IMR-90 (cell line): ENCODE data around the gene HSD17B4. TPM values are rescaled to one million over a fixed set of nuclear protein-coding genes. Genes with fewer than 3 reads are reported as not detected.

Source experiments
- ATAC-seq: fragments of 200-7000 bp; cut with Tn5 transposase; 2 replicates; pipeline ENCODE4 v1.9.1; 2020; ENCODE audit warnings: low read depth, mild to moderate bottlenecking, moderate library complexity
- BruUV-seq: library from RNA; stranded (reverse); fragments of 400-500 nt; replicated peaks from 2 replicates; lab custom pipeline; 2021; lab: Mats Ljungman, UMichigan
- CTCF ChIA-PET: fragments of 300-600 bp; formaldehyde crosslinking; extraction: SDS; loops from one replicate; lab custom pipeline; 2021; ENCODE audit warnings: antibody characterized with exemption; lab: Yijun Ruan, JAX
- POLR2A ChIA-PET: fragments of 300-600 bp; sonication (Branson Sonifier 250); formaldehyde crosslinking; loops from one replicate; lab custom pipeline; 2022; ENCODE audit warnings: antibody characterized with exemption; ENCODE audit not compliant: unreplicated experiment; lab: Charles Lee
- DNase-seq: peaks from one replicate; pipeline ENCODE4 v3.0.0; 2013
- H2AFZ ChIP-seq: replicated peaks from 2 replicates; pipeline ENCODE3; 2013; ENCODE audit warnings: low read length, mild to moderate bottlenecking; ENCODE audit not compliant: poor library complexity
- H2AK5ac ChIP-seq: 2 replicates; pipeline ENCODE4 v1.6.1; 2013; ENCODE audit warnings: low read depth, low read length, inconsistent platforms
- H2AK9ac ChIP-seq: replicated peaks from 2 replicates; pipeline ENCODE3; 2013; ENCODE audit warnings: mild to moderate bottlenecking, low read depth, low read length, moderate library complexity; ENCODE audit not compliant: poor library complexity
- H2BK120ac ChIP-seq: 2 replicates; pipeline ENCODE4 v1.6.1; 2013; ENCODE audit warnings: low read depth, low read length, inconsistent platforms
- H2BK15ac ChIP-seq: 3 replicates; pipeline ENCODE4 v1.6.1; 2013; ENCODE audit warnings: low read depth, low read length, inconsistent platforms
- H2BK20ac ChIP-seq: 2 replicates; pipeline ENCODE4 v1.6.1; 2013; ENCODE audit warnings: low read depth, mild to moderate bottlenecking, inconsistent platforms, low read length, moderate library complexity
- H2BK5ac ChIP-seq: 2 replicates; pipeline ENCODE4 v1.6.1; 2013; ENCODE audit warnings: mild to moderate bottlenecking, low read depth, low read length, inconsistent platforms; ENCODE audit not compliant: poor library complexity, severe bottlenecking
- H3K14ac ChIP-seq: replicated peaks from 2 replicates; pipeline ENCODE4 v1.6.1; 2013; ENCODE audit warnings: low read depth, low read length, inconsistent platforms
- H3K18ac ChIP-seq: 2 replicates; pipeline ENCODE4 v1.6.1; 2013; ENCODE audit warnings: low read depth, low read length, control low read depth
- H3K23ac ChIP-seq: 2 replicates; pipeline ENCODE4 v1.6.1; 2013; ENCODE audit warnings: low read depth, low read length, inconsistent platforms
- H3K27ac ChIP-seq: 2 replicates; pipeline ENCODE4 v1.5.1; 2013; ENCODE audit warnings: mild to moderate bottlenecking, control low read depth, low read length; ENCODE audit not compliant: insufficient read depth
- H3K27me3 ChIP-seq: 2 replicates; pipeline ENCODE4 v1.6.1; 2013; ENCODE audit warnings: low read length; ENCODE audit not compliant: control insufficient read depth, insufficient read depth
- H3K36me3 ChIP-seq: 2 replicates; pipeline ENCODE4 v1.6.1; 2013; ENCODE audit warnings: low read length, mixed read lengths; ENCODE audit not compliant: control insufficient read depth, insufficient read depth
- H3K4ac ChIP-seq: 2 replicates; pipeline ENCODE4 v1.6.1; 2013; ENCODE audit warnings: low read depth, low read length, inconsistent platforms
- H3K4me1 ChIP-seq: 2 replicates; pipeline ENCODE4 v1.6.1; 2013; ENCODE audit warnings: low read length, mixed read lengths; ENCODE audit not compliant: control insufficient read depth, insufficient read depth
- H3K4me2 ChIP-seq: 2 replicates; pipeline ENCODE4 v1.6.1; 2013; ENCODE audit warnings: low read depth, mild to moderate bottlenecking, control low read depth, low read length, moderate library complexity
- H3K4me3 ChIP-seq: 2 replicates; pipeline ENCODE4 v1.5.1; 2013; ENCODE audit warnings: low read depth, mild to moderate bottlenecking, control low read depth, low read length, moderate library complexity; ENCODE audit not compliant: insufficient read depth
- H3K56ac ChIP-seq: 2 replicates; pipeline ENCODE4 v1.6.1; 2013; ENCODE audit warnings: low read length, inconsistent platforms; ENCODE audit not compliant: insufficient read depth; ENCODE audit errors: extremely low read depth
- H3K79me1 ChIP-seq, 2 experiments: 2 replicates each; pipeline ENCODE4 v1.6.1; 2013; ENCODE audit warnings: low read length in 2 of 2, inconsistent platforms in 1 of 2, low read depth in 1 of 2
- H3K9ac ChIP-seq: 2 replicates; pipeline ENCODE4 v1.6.1; 2013; ENCODE audit warnings: low read depth, low read length, control low read depth
- H3K9me1 ChIP-seq: 2 replicates; pipeline ENCODE4 v1.6.1; 2013; ENCODE audit warnings: low read length, inconsistent platforms; ENCODE audit not compliant: insufficient read depth
- H3K9me3 ChIP-seq: 2 replicates; pipeline ENCODE4 v1.6.1; 2013; ENCODE audit warnings: low read length; ENCODE audit not compliant: control insufficient read depth, insufficient read depth
- H4K20me1 ChIP-seq: 2 replicates; pipeline ENCODE4 v1.6.1; 2013; ENCODE audit warnings: low read length, inconsistent platforms; ENCODE audit not compliant: insufficient read depth
- H4K5ac ChIP-seq: 2 replicates; pipeline ENCODE4 v1.6.1; 2013; ENCODE audit warnings: mild to moderate bottlenecking, low read depth, low read length, control low read depth
- H4K8ac ChIP-seq, 2 experiments: 2 replicates each; pipeline ENCODE4 v1.6.1; 2013; ENCODE audit warnings: low read depth in 2 of 2, low read length in 2 of 2, control low read depth in 1 of 2, inconsistent platforms in 1 of 2
- H4K91ac ChIP-seq: 2 replicates; pipeline ENCODE4 v1.6.1; 2013; ENCODE audit warnings: low read depth, low read length, inconsistent platforms; ENCODE audit not compliant: insufficient read depth
- CEBPB ChIP-seq: IDR thresholded peaks from 2 replicates; pipeline ENCODE4 v1.6.1; 2012; ENCODE audit warnings: low read depth, low read length, improper control_type of control experiment
- SMC3 ChIP-seq: fragments of 150-350 bp; IDR thresholded peaks from 2 replicates; pipeline ENCODE4 v1.6.1; 2016; ENCODE audit warnings: low read depth, mild to moderate bottlenecking, antibody characterized with exemption, low read length, moderate library complexity
- WGBS, 2 experiments: methylation state at CpG; one replicate each; pipeline versions ENCODE4 v1.1.5 to v1.1.7; 2013; ENCODE audit warnings: missing lambda C conversion rate in 2 of 2; ENCODE audit not compliant: insufficient read length in 1 of 2; ENCODE audit errors: extremely low coverage in 2 of 2; 5-methylcytosine and 5-hydroxymethylcytosine counted together
- dilution Hi-C: fragments of 300-500 bp; cut with HindIII; formaldehyde crosslinking; loops from one replicate; pipeline ENCODE4 v1.14.3; 2018; ENCODE audit warnings: low sequenced_read_pairs; ENCODE audit not compliant: unreplicated experiment
- in situ Hi-C: fragments of 300-500 bp; cut with MboI; formaldehyde crosslinking; loops from 3 replicates; pipeline ENCODE4 v1.14.3; 2019; ENCODE audit warnings: low sequenced_read_pairs, inconsistent platforms, mixed read lengths
- intact Hi-C: fragments of 100-400 bp; cut with micrococcal nuclease; formaldehyde crosslinking; loops from 2 replicates; pipeline ENCODE4 v1.10.0; 2022
- polyA plus RNA-seq, 3 experiments: library from polyadenylated mRNA; depleted of rRNA; stranded (reverse); fragments of >200 nt; gene quantifications; 2 replicates each; pipeline ENCODE4 v1.2.3, GENCODE V29; 2012; ENCODE audit warnings: low replicate concordance in 1 of 3
- total RNA-seq: library from RNA; depleted of rRNA; stranded (reverse); fragments of >200 nt; gene quantifications from 2 replicates; pipeline ENCODE4 v1.2.3, GENCODE V29; 2012

Gene HSD17B4
- total and polyA plus RNA-seq, 2 of the 4 experiments (the other 2 are of a cell fraction), result 95.1 to 154 TPM

- no peaks in the 10 kb centered on the region for H3K4me1 ChIP-seq
These were observed 34.2 kb upstream of the HSD17B4 start for GRCh38 chr5:119417891-119418605.

More at GRCh38 chr5:119417891-119418605, 34.2 kb upstream of the HSD17B4 start:
- ChIA-PET CTCF (interaction anchor here (0.6 to 1.0 kb wide), 2 partner anchors 347 to 430 kb away, joined by 3 to 4 read pairs; partner anchors contain the start of gene DTWD2), POLR2A (no interaction called here)
- Histone ChIP-seq H2BK15ac (no peak overlapping the region), H4K20me1 (no peaks in the 10 kb centered on the region), H3K36me3 (no peaks in the 10 kb centered on the region), H3K4me3 (no peak overlapping the region), H3K23ac (no peak overlapping the region), H4K5ac (no peak overlapping the region), H3K9me1 (no peaks in the 10 kb centered on the region), H2AK5ac (no peak overlapping the region), H3K79me1 (no peaks in the 10 kb centered on the region), H2BK5ac (no peak overlapping the region), H4K8ac (no peak overlapping the region), H3K27me3 (no peaks in the 10 kb centered on the region; the same call in 1 of the 2 replicates), H2BK20ac (no peak overlapping the region), H3K14ac (no peak overlapping the region), H3K9me3 (no peaks in the 10 kb centered on the region), H3K4ac (no peak overlapping the region), H3K4me2 (no peak overlapping the region), H3K18ac (no peak overlapping the region), H2BK120ac (no peak overlapping the region), H3K56ac (no peak overlapping the region), H3K9ac (no peak overlapping the region), H4K91ac (no peak overlapping the region), H2AK9ac (no peak overlapping the region), H2AFZ (no peak overlapping the region), H3K27ac (no peak overlapping the region)
- dilution Hi-C loops (no loop called here), in situ Hi-C loops (loop anchor here (10.0 kb wide), 1 partner anchor 393 kb away; no protein-coding TSS in a partner anchor), intact Hi-C loops (no loop called here)
- 53% methylated on average over 2 of the region's 5 CpGs; no CpG with 5 or more reads in 1 of the 2 experiments for WGBS, 2 experiments
- no TSS peak for BruUV-seq
- peak; percentile 76 for DNase-seq
- TF ChIP-seq CEBPB (peak; percentile 91), SMC3 (no peak)
- peak; percentile 83 for ATAC-seq
